Tibial nerve (tissue), 4 donors: ENCODE data around the gene TDRD10.

ENCODE experiments used
- EP300 ChIP-seq, 2 donors: sonication (generic); formaldehyde crosslinking; IDR thresholded peaks; one replicate each; pipeline ENCODE4 v1.6.1; 2017; ENCODE audit warnings: antibody characterized with exemption in 2 of 2, mild to moderate bottlenecking in 1 of 2
- POLR2A ChIP-seq, 2 donors: fragments of 450-650 bp; IDR thresholded peaks; one replicate each; pipeline ENCODE4 v1.6.1; 2017; ENCODE audit warnings: antibody characterized with exemption in 2 of 2, mild to moderate bottlenecking in 2 of 2, moderate library complexity in 2 of 2
- TF ChIP-seq, protein P1 (sequence below), 5 experiments: fragments of 200-600 bp in 3 of 5; fragments of 450-650 bp in 2 of 5; sonication (generic) in 3 of 5; IDR thresholded peaks; one replicate each; pipeline ENCODE4 v1.5.1; 2016 to 2019; ENCODE audit warnings: antibody characterized with exemption in 5 of 5, mild to moderate bottlenecking in 3 of 5, moderate library complexity in 2 of 5

- TF ChIP-seq, protein P1, sequence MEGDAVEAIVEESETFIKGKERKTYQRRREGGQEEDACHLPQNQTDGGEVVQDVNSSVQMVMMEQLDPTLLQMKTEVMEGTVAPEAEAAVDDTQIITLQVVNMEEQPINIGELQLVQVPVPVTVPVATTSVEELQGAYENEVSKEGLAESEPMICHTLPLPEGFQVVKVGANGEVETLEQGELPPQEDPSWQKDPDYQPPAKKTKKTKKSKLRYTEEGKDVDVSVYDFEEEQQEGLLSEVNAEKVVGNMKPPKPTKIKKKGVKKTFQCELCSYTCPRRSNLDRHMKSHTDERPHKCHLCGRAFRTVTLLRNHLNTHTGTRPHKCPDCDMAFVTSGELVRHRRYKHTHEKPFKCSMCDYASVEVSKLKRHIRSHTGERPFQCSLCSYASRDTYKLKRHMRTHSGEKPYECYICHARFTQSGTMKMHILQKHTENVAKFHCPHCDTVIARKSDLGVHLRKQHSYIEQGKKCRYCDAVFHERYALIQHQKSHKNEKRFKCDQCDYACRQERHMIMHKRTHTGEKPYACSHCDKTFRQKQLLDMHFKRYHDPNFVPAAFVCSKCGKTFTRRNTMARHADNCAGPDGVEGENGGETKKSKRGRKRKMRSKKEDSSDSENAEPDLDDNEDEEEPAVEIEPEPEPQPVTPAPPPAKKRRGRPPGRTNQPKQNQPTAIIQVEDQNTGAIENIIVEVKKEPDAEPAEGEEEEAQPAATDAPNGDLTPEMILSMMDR (IDR thresholded peaks at IDR 0.05), result no peak
- no peak for TF ChIP-seq POLR2A (IDR thresholded peaks at IDR 0.05)
- TF ChIP-seq EP300 (IDR thresholded peaks at IDR 0.05), result no peak
These were observed 73.3 kb downstream of the TDRD10 start for GRCh38 chr1:154575147-154575927.
